CD4-positive, CD25-positive, alpha-beta regulatory T cell (primary cell): Measurements from ENCODE around the gene KIAA0319L. TPM values are rescaled to one million over a fixed set of nuclear protein-coding genes. Genes with fewer than 3 reads are reported as not detected.

Source experiments
- ATAC-seq, 2 donors: fragments of 150-1000 bp; cut with Tn5 transposase; one replicate each; pipeline ENCODE4 v1.10.0; 2021; ENCODE audit warnings: low read depth in 2 of 2, moderate number of reproducible peaks in 2 of 2, moderate library complexity in 1 of 2
- DNase-seq, 3 donors: peaks; one replicate each; pipeline versions ENCODE4 v3.0.0 to v3.0.0-alpha.2; 2012 to 2022; ENCODE audit warnings: mixed read lengths in 1 of 3
- H3K27ac ChIP-seq: one replicate; pipeline ENCODE4 v1.7.0; 2013; ENCODE audit warnings: mild to moderate bottlenecking, low read length; ENCODE audit not compliant: insufficient read depth, poor library complexity, severe bottlenecking
- H3K27me3 ChIP-seq: one replicate; pipeline ENCODE4 v1.7.0; 2013; ENCODE audit warnings: low read length; ENCODE audit not compliant: control insufficient read depth, insufficient read depth
- H3K36me3 ChIP-seq: one replicate; pipeline ENCODE4 v1.7.0; 2013; ENCODE audit warnings: mild to moderate bottlenecking, low read length, moderate library complexity; ENCODE audit not compliant: control insufficient read depth, insufficient read depth
- H3K4me1 ChIP-seq: 2 replicates; pipeline ENCODE4 v1.7.0; 2013; ENCODE audit warnings: mild to moderate bottlenecking, low read length; ENCODE audit not compliant: insufficient read depth, control insufficient read depth, poor library complexity, severe bottlenecking
- H3K4me3 ChIP-seq: one replicate; pipeline ENCODE4 v1.7.0; 2013; ENCODE audit warnings: low read depth, mild to moderate bottlenecking, low read length, moderate library complexity
- H3K9me3 ChIP-seq, 2 experiments: 1 replicate in 1 of 2; 2 replicates in 1 of 2; pipeline ENCODE4 v1.7.0; 2013; ENCODE audit warnings: low read length in 2 of 2, mild to moderate bottlenecking in 1 of 2, moderate library complexity in 1 of 2; ENCODE audit not compliant: control insufficient read depth in 2 of 2
- H3K27ac Mint-ChIP-seq, 3 donors: one replicate each; pipeline ENCODE4 v1.8.0; 2020 to 2022; ENCODE audit warnings: mild to moderate bottlenecking in 3 of 3, mixed read lengths in 3 of 3, moderate library complexity in 2 of 3
- H3K27me3 Mint-ChIP-seq: one replicate; pipeline ENCODE4 v1.8.0; 2022; ENCODE audit warnings: mild to moderate bottlenecking, mixed read lengths
- H3K36me3 Mint-ChIP-seq: one replicate; pipeline ENCODE4 v1.8.0; 2020; ENCODE audit warnings: mixed read lengths
- H3K4me1 Mint-ChIP-seq, 4 donors: one replicate each; pipeline ENCODE4 v1.8.0; 2020 to 2022; ENCODE audit warnings: mixed read lengths in 4 of 4, mild to moderate bottlenecking in 1 of 4
- H3K4me3 Mint-ChIP-seq, 4 donors: one replicate each; pipeline ENCODE4 v1.8.0; 2020 to 2022; ENCODE audit warnings: mild to moderate bottlenecking in 4 of 4, mixed read lengths in 4 of 4, moderate library complexity in 3 of 4
- H3K9me3 Mint-ChIP-seq, 7 donors: one replicate each; pipeline ENCODE4 v1.8.0; 2020 to 2022; ENCODE audit warnings: mixed read lengths in 7 of 7, mild to moderate bottlenecking in 3 of 7, moderate library complexity in 2 of 7
- polyA plus RNA-seq, 4 donors: library from polyadenylated mRNA; unstranded; fragments of 300-500 nt; fragmentation: Illumina TruSeq; gene quantifications; one replicate each; pipeline ENCODE4 v1.2.3, GENCODE V29; 2021
- total RNA-seq: library from RNA; stranded (reverse); gene quantifications from one replicate; pipeline ENCODE4 v1.2.3, GENCODE V29; 2022

KIAA0319L gene
- total RNA-seq: 72.4 TPM
- polyA plus RNA-seq: 10 to 100 TPM; 16.2 to 21.3 (median 17.4) TPM

DNA sequence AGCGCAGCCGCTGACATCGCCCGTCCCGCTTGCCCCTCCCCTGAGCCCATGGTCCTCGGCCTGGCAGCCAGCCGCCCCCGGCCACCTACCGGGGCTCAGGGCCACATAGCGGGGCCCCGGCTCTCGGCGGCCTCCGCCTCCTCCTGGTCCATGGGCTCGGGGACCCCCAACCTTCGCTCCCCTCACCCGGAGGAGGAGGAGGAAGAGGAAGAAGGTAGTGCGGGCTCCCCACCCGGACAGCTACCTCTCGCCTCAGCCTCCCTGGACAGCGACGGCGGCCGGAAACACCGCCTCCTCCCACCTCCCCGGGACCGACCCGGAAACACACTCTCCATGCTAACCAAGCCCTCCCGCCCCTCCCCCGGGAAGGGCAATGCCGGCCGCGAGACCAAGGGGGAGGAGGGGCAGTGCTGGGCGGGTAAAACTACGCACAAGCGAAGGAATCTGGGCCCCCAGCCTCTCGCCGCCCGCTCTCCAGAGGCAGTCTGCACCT is at the start of gene KIAA0319L:
Gene KIAA0319L (minus strand): TSS at position 286 of the 493 bp plus-strand sequence. CDS start 2,912 bp downstream, outside the sequence.
- Mint-ChIP-seq H3K4me3 (peak within 1 kb of the TSS; percentile 97 to 100 (median 98)), H3K4me1 (peaks cover 31 to 68% (median 45%) of the 10 kb centered on the region in 4 donors), H3K9me3 (peaks cover 0 to 1% (median 0%) of the 10 kb centered on the region in 7 donors), H3K27me3 (no peaks in the 10 kb centered on the region), H3K36me3 (peaks cover 9% of the 10 kb centered on the region), H3K27ac (peak within 1 kb of the TSS; percentile 96 to 97 (median 97))
- ATAC-seq: peak; percentile 69
- no peak for DNase-seq
- no peaks in the 10 kb centered on the region for H3K27me3 ChIP-seq
- H3K27ac ChIP-seq: peak within 1 kb of the TSS; percentile 83
- H3K36me3 ChIP-seq: peaks cover 22% of the 10 kb centered on the region
- H3K9me3 ChIP-seq: no peaks in the 10 kb centered on the region
- peaks cover 43% of the 10 kb centered on the region for H3K4me1 ChIP-seq
- H3K4me3 ChIP-seq: peak within 1 kb of the TSS; percentile 85

DNA sequence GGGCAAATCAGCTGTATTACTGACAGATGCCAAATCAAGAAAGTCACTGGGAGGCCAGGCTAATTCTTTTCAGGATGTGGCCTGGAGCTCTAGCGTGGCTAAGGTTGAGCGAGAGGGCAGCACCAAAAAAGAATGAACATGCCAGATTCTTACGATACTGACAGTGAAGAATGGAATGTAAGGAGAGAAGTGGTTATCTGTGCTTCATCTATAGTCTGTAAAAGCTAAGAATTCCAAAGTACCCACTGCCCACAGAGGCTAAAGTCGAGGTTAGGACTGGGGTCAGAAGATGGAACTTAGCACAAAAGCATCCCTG is 48.6 kb upstream of the KIAA0319L start:
- Histone ChIP-seq H3K36me3 (peaks cover 66% of the 10 kb centered on the region), H3K4me1 (no peaks in the 10 kb centered on the region), H3K27me3 (no peaks in the 10 kb centered on the region), H3K9me3 (no peaks in the 10 kb centered on the region), H3K27ac (no peak overlapping the region), H3K4me3 (no peak overlapping the region)
- peaks cover 23% of the 10 kb centered on the region for H3K36me3 Mint-ChIP-seq
- DNase-seq (no peak), ATAC-seq (no peak)
- no peaks in the 10 kb centered on the region for H3K27me3 Mint-ChIP-seq
- peaks cover 7 to 17% (median 13%) of the 10 kb centered on the region in 4 donors for H3K4me1 Mint-ChIP-seq
- peak overlapping the region in 2 of 3 donors; percentile 22 to 73 for H3K27ac Mint-ChIP-seq
- H3K9me3 Mint-ChIP-seq: no peaks in the 10 kb centered on the region
- no peak overlapping the region for H3K4me3 Mint-ChIP-seq

DNA sequence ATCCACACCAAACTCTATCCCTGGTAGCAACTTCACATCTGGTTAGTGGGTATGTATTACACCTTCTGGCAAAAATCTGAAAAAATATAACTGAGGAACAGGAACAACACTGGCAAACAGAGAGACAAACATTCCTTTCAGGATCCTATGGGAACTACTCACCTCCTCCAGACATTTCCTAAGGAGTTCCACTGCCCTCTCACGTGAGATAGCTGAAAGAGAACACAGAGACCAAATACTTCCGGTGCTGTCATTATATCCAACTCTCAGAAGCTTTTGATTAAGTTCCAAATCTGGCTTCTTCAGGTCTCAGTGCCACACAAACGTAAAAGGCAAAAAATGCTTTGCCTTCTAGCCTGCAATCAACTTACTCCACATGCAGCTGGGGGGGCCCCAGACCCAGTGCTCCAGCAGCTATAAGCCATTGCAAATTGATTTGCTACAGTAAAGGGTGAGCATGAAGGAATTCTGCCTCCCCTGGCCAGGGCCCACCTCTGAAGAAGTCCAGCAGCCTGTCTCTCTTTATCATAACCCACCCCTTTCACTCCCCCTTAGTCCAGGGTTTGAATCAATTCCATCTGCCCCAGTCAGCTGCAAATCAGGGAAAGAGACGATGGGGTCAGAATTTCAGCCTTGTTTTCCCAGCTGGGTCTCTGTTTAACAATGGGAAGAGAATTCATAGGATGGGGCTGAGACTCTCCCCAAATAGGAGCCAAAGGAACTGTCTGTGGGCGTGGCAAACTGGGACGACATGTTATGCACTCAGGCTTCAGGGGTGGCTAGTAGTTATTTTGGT is 48.1 kb upstream of the KIAA0319L start:
- no peak overlapping the region for H3K4me3 Mint-ChIP-seq
- H3K4me1 Mint-ChIP-seq: peaks cover 7 to 16% (median 12%) of the 10 kb centered on the region in 4 donors
- Histone ChIP-seq H3K27me3 (no peaks in the 10 kb centered on the region), H3K4me3 (no peak overlapping the region), H3K27ac (no peak overlapping the region), H3K36me3 (peaks cover 70% of the 10 kb centered on the region), H3K9me3 (no peaks in the 10 kb centered on the region), H3K4me1 (no peaks in the 10 kb centered on the region)
- no peak for DNase-seq
- H3K27ac Mint-ChIP-seq: peak overlapping the region in 2 of 3 donors; percentile 22 to 73
- no peaks in the 10 kb centered on the region for H3K27me3 Mint-ChIP-seq
- no peaks in the 10 kb centered on the region for H3K9me3 Mint-ChIP-seq
- peaks cover 22% of the 10 kb centered on the region for H3K36me3 Mint-ChIP-seq
- no peak for ATAC-seq

DNA sequence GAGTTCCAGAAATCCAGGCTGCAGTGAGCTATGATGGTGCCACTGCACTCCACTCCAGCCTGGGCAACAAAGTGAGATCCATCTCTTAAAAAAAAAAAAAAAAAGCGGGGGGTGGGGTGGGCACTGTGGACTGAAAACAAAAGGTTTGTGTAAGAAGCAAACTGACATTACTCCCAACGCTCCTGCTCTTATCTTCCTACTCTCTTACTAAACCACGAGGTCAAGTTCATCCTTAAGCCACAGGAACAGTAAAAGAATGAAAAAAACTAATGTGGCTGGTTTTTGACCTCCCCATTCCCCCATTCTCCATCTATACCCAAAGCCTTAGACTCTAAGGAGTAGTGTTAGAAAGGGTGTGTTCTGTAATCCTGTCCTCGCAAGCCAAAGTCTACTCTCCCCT is 46.7 kb upstream of the KIAA0319L start:
- H3K4me3 Mint-ChIP-seq: no peak overlapping the region
- peaks cover 7 to 18% (median 15%) of the 10 kb centered on the region in 4 donors for H3K4me1 Mint-ChIP-seq
- Histone ChIP-seq H3K9me3 (no peaks in the 10 kb centered on the region), H3K27ac (no peak overlapping the region), H3K27me3 (no peaks in the 10 kb centered on the region), H3K36me3 (peaks cover 74% of the 10 kb centered on the region), H3K4me3 (no peak overlapping the region), H3K4me1 (no peaks in the 10 kb centered on the region)
- H3K27ac Mint-ChIP-seq: peak overlapping the region in 1 of 3 donors; percentile 76
- no peaks in the 10 kb centered on the region for H3K27me3 Mint-ChIP-seq
- no peak for ATAC-seq
- no peaks in the 10 kb centered on the region for H3K9me3 Mint-ChIP-seq
- no peak for DNase-seq
- peaks cover 28% of the 10 kb centered on the region for H3K36me3 Mint-ChIP-seq

DNA sequence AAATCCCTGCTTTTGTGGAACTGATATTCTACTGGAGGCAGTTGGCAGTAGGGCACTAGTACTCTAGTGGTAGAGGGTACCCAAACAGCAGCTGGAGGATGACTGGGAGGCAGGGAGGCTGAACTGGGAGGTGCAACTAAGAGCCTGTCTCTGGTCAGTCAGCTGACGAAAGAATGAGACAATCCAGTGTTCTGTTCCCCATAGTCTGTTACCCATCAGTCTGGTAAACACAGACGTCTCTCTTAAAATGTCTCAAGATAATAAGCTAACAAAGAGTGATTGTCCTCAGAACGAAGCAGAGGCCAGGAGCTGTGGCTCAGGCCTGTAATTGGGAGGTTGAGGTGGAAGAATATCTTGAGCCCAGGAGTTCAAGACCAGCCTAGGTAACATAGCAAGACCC is 46.3 kb upstream of the KIAA0319L start:
- H3K27ac Mint-ChIP-seq: peak overlapping the region in 1 of 3 donors; percentile 33
- Histone ChIP-seq H3K27me3 (no peaks in the 10 kb centered on the region), H3K4me3 (no peak overlapping the region), H3K36me3 (peaks cover 73% of the 10 kb centered on the region), H3K9me3 (no peaks in the 10 kb centered on the region), H3K27ac (no peak overlapping the region), H3K4me1 (no peaks in the 10 kb centered on the region)
- H3K27me3 Mint-ChIP-seq: no peaks in the 10 kb centered on the region
- peaks cover 7 to 18% (median 15%) of the 10 kb centered on the region in 4 donors for H3K4me1 Mint-ChIP-seq
- H3K9me3 Mint-ChIP-seq: no peaks in the 10 kb centered on the region
- peaks cover 28% of the 10 kb centered on the region for H3K36me3 Mint-ChIP-seq
- ATAC-seq (no peak), DNase-seq (no peak)
- H3K4me3 Mint-ChIP-seq: no peak overlapping the region

DNA sequence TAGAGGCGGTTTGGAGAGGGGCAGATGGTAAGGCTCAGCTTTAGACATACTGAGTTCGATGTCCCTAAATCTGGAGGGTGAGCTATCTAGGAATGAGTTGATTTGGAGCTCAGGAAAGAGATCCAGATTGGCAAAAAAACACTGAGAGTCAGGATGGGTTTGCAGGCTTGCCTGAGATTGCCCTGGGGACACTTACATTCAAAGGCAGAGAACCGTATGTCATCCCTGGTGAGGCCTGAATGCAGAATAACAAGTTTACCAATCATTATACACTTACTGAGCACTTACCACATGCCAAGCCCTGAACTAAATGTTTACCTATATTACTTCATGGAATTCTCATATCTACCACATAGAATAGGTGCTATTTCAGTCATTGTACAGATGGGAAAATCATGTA is 43.4 kb upstream of the KIAA0319L start:
- Histone ChIP-seq H3K4me3 (no peak overlapping the region), H3K36me3 (peaks cover 58% of the 10 kb centered on the region), H3K9me3 (no peaks in the 10 kb centered on the region), H3K27ac (no peak overlapping the region), H3K4me1 (no peaks in the 10 kb centered on the region), H3K27me3 (no peaks in the 10 kb centered on the region)
- no peak for ATAC-seq
- Mint-ChIP-seq H3K36me3 (peaks cover 19% of the 10 kb centered on the region), H3K9me3 (no peaks in the 10 kb centered on the region), H3K27ac (peak overlapping the region in 1 of 3 donors; percentile 21), H3K4me1 (peaks cover 0 to 6% (median 1%) of the 10 kb centered on the region in 4 donors), H3K27me3 (no peaks in the 10 kb centered on the region), H3K4me3 (no peak overlapping the region)
- no peak for DNase-seq

DNA sequence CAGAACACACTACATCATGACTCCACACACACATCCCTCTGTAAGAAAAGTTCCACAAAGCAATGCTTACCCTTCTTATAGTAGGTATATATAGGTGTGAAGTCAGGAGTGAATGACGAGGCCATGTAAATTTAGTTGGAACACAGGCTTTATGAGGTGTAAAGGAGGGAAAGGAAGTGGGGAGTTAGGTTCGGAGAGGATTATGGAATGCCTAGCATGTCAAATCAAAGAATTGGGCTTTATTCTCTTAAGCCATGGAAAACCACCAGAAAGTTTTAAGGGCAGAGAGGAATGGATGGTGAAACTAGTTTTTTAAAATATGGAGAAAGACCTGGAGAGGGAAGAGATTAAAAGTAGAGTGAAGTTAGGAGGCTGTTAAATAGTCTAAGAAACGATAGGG is 42.2 kb upstream of the KIAA0319L start:
- ATAC-seq: no peak
- Histone ChIP-seq H3K27ac (no peak overlapping the region), H3K27me3 (no peaks in the 10 kb centered on the region), H3K4me3 (no peak overlapping the region), H3K9me3 (no peaks in the 10 kb centered on the region), H3K36me3 (peaks cover 47% of the 10 kb centered on the region), H3K4me1 (no peaks in the 10 kb centered on the region)
- Mint-ChIP-seq H3K36me3 (peaks cover 19% of the 10 kb centered on the region), H3K9me3 (no peaks in the 10 kb centered on the region), H3K27ac (peak overlapping the region in 2 of 3 donors; percentile 21 to 69), H3K4me1 (peaks cover 0 to 6% (median 1%) of the 10 kb centered on the region in 4 donors), H3K27me3 (no peaks in the 10 kb centered on the region), H3K4me3 (no peak overlapping the region)
- DNase-seq: no peak
